NCI-H345 treated with DMSO at 0.1 percent for 48 hours (cell line): Measurements from ENCODE around the gene NEU3.
"Not testable (repeated sequence)": the region's sequence is repeated elsewhere in the genome, so short reads cannot be mapped to it uniquely, and the experiment has no call there.

Source experiments
- DNase-seq: peaks from one replicate; lab custom pipeline; 2025; ENCODE audit not compliant: unreplicated experiment; lab: John Stamatoyannopoulos, UW

The NEU3 gene

GRCh38 chr11:74984070-74984469, 4.7 kb upstream of the NEU3 start:
- no peak for DNase-seq

GRCh38 chr11:74984730-74985129, 4.0 kb upstream of the NEU3 start:
- DNase-seq = no peak

- no peak for DNase-seq
Measured at GRCh38 chr11:74989260-74989638, 516 bp downstream of the NEU3 start.

DNA sequence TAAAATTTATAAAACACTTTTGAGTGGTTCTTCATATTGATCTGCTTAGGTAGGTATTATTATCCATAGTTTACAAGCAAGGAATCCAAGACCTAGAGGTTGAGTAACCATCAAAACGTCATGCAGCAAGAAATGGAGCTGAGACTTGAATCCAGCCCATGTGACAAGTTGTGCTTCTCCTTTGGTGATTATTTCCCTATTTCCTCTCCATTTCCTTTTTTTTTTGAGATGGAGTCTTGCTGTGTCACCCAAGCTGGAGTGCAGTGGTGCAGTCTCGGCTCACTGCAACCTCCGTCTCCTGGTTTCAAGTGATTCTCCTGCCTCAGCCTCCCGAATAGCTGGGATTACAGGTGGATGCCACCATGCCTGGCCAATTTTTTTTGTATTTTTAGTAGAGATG, 1.4 kb downstream of the NEU3 start:
- DNase-seq = not testable (repeated sequence)

GRCh38 chr11:74990941-74991340, 2.2 kb downstream of the NEU3 start:
- DNase-seq = no peak

GRCh38 chr11:74992852-74993251, 4.1 kb downstream of the NEU3 start:
- DNase-seq = no peak

GRCh38 chr11:75000975-75001354, 12.2 kb downstream of the NEU3 start:
- DNase-seq = no peak

- no peak for DNase-seq
Measured at GRCh38 chr11:75001686-75002085, 13.0 kb downstream of the NEU3 start.

DNA sequence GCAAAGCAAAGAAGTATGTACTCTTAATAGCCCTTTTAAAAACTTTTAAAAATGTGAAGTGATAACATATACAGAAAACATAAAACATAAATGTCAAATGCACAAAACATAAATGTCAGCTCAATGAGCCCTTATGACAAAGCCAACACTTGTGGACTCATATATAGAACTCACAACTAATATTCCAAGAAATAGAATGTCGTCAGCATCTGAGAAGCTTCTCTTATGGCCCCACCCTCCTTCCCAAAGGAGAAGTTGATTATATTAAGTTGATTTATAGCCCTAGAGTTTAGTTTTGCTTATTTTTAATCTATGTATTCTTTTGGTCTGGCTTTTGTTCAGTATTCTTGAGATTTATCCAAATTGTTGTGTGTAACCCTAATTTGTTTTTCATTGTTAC, 13.8 kb downstream of the NEU3 start:
- no peak for DNase-seq

DNA sequence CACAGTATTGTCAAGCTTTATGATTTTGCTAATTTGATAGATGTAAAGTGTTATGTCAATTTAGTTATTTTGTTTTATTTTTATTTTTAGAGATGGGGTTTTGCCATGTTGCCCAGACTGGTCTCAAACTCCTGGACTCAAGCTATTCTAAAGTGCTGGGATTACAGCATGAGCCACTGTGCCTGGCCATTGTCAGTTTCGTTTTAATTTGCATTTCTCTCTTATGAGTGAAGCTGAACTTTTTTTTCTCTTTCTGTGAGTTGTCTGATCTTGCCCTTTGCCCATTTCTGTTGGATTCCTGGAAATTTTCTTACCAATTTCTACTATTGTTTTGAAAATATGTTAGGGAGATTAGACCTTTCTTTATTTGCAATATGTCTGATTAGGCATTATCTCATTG, 15.5 kb downstream of the NEU3 start:
- no peak for DNase-seq

- no peak for DNase-seq
Measured at GRCh38 chr11:75011357-75011756, 22.6 kb downstream of the NEU3 start.

DNA sequence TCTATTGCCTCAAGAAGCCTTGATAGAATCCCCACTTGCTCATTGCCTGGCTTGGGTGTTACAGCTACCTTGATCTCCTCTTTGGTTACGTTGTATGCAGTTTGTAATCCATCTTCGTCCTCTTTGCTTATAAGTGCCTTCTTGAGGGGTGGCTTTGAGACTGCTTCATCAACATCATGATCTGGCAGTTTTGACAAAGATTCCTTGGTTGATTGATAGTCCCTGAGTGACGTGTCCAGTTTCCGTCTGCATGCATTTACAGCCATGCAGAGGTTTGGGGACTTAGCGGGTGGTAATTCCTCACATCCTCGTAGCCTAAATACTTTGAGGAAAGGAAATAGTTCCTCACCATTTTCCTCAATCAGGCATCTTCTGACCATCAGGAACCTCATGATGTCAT, 23.1 kb downstream of the NEU3 start:
- DNase-seq = no peak

- DNase-seq = no peak
Measured at GRCh38 chr11:75013051-75013450, 24.3 kb downstream of the NEU3 start.

GRCh38 chr11:75014129-75014528, 25.4 kb downstream of the NEU3 start:
- no peak for DNase-seq

GRCh38 chr11:75019200-75019599, 30.5 kb downstream of the NEU3 start:
- not testable (repeated sequence) for DNase-seq

DNA sequence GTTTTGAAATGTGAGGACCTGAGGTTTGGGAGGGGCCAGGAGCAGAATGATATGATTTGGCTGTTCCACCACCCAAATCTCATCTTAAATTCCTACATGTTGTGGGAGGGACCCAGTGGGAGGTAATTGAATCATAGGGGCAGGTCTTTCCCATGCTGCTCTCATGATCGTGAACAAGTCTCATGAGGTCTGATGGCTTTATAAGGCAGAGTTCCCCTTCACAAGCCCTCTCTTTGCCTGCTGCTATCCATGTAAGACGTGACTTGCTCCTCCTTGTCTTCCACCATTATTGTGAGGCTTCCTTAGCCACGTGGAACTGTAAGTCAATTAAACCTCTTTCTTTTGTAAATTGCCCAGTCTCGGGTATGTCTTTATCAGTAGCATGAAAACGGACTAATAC, 31.6 kb downstream of the NEU3 start:
- DNase-seq = not testable (repeated sequence)

- no peak for DNase-seq
Measured at GRCh38 chr11:75022296-75022695, 33.6 kb downstream of the NEU3 start.

- peak; percentile 47 for DNase-seq
Measured at GRCh38 chr11:75022759-75023396, 34.1 kb downstream of the NEU3 start.

DNA sequence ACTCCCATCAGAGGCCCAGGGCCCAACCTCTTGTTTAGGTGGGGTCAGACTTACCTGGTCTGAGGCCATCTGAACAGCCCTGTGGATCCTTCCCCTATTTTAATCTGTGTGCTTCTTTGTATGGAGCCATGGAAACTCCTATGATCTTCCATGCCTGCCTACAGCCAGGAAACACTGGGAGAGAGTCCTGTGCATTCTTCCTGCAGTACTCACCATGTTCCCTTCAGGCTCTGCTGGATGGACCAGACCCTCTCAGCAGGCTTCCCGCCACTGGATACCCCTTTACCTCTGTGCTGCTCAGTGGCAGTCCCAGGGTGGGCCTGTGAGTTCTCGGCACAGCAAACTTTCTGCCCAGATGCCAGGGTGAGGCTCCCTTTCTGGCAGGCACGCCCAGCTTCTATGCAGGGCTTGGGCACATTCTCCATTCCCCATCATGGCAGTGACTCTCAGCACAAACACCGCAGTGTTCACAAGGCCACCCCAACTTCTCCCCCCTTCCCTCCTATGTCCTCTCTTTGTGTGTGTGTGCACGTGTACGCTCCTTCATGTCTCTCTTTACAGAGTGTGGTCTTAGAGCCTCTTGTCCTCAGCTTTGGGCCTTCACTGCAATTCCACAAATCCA, 34.8 kb downstream of the NEU3 start:
- DNase-seq = no peak

DNA sequence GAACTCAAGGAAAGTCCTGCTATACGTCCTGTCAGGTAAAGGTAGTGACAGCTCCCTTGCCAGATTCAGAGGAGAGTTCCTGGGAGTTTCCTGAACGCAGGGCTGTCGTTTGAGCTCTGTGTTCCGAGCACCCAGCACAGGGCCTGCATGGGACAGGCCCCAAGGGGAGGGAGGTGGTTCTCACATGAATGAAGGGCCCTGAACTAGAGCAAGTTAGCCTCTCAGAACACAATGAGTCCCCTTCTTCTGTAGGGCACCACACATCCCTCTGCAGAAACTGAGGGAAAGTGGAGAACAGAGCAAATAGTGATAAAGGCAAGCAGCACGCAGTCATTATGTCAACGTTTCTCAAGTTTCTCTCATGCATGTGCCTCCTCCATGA, 35.3 kb downstream of the NEU3 start:
- DNase-seq = no peak

DNA sequence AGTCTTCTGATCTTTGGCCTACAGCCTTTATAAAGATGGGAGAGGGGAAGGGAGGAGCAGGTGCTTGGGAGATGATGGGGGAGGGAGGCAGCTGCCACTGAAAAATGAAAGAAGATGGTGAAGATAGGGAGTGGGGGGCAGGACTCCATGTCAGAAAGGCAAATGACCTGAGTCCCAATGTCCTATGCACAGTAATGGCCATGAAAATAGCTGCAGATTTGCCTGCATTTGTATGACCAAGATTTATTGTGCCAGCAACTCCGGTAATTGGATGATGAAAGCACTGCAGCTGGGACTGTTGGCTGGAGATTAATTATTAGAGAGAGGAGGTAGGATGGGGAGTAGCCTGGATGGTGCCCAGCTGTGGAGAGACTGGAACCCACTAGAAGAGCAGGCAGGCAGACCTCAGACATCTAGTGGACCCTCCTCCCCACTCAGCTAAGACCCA, 36.1 kb downstream of the NEU3 start:
- DNase-seq = no peak

DNA sequence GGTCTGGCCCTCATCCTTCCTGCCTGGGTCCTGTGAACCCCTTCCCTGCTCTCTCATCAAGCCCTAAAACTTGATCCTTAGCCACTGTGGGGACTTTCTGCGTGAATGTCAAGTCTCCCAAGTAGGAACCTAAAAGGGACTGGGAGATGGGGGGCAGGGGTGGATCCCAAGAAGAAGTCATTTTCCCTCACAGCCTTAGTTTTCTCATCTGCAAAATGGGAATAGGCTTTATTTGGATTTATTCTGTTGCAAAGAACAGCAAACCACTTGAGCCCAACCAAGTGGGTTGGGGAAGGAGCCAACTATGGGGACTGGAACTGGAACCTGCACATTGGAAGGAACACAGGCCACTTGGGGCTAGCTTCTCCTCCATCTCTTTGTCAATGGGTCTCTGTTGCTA, 36.8 kb downstream of the NEU3 start:
- no peak for DNase-seq

GRCh38 chr11:75028321-75028720, 39.6 kb downstream of the NEU3 start:
- no peak for DNase-seq
